CD4-positive, alpha-beta T cell treated with Interleukin-6 for 4 hours (primary cell): Measurements from ENCODE around the gene TRIM14.
"Not testable (repeated sequence)": the region's sequence is repeated elsewhere in the genome, so short reads cannot be mapped to it uniquely, and the experiment has no call there.

ENCODE experiments used
- DNase-seq: peaks from one replicate; pipeline ENCODE4 v3.0.0-alpha.2; 2020; ENCODE audit warnings: mixed read lengths

The TRIM14 gene

DNA sequence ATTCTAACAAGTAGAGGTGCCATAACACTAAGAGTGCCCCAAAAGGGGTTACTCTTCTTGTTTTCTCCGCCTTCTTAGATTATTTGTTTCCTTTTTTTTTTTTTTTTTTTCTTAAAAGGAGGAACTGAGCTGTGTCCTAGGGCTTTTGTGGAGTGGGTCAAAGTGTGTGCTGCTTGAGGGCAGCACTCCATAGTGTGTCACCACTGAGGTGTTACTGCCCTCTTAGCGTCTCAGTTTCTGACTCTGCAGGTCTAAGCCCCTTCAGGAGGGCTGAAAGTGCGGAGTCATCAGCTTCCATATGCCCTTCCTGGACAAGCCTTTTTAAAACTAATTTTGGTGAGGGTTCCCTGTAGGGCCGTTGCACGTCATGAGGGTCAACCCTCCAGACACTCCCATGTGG, 75.1 kb downstream of the TRIM14 start:
- no peak for DNase-seq

- no peak for DNase-seq
These were observed 78.8 kb downstream of the TRIM14 start for GRCh38 chr9:98040212-98040611.

DNA sequence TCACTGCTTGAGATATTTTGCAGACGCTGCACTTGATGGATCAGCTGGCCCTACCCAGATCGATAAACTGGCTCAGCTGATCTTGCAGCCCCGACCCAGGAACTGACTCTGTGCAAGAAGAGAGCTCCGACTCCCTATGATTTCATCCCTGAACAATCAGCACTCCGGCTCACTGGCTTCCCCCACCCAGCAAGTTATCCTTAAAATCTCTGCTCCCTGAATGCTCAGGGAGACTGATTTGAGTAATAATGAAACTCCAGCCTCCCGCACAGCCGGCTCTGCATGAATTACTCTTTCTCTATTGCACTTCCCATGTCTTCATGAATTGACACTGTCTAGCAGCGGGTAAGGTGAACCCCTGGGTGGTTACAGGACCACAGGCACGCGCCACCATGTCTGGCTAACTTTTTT, 79.4 kb downstream of the TRIM14 start:
- DNase-seq, result no peak

GRCh38 chr9:98038958-98039357, 80.1 kb downstream of the TRIM14 start:
- DNase-seq, result no peak

GRCh38 chr9:98037357-98037756, 81.7 kb downstream of the TRIM14 start:
- DNase-seq, result no peak

- DNase-seq, result peak; percentile 95
These were observed 84.2 kb downstream of the TRIM14 start for GRCh38 chr9:98034593-98035546.

- no peak for DNase-seq
These were observed 87.1 kb downstream of the TRIM14 start for GRCh38 chr9:98031935-98032334.

GRCh38 chr9:98031169-98031568, 87.9 kb downstream of the TRIM14 start:
- DNase-seq, result no peak

GRCh38 chr9:98024702-98025101, 94.3 kb downstream of the TRIM14 start:
- no peak for DNase-seq

GRCh38 chr9:98022447-98022846, 96.6 kb downstream of the TRIM14 start:
- no peak for DNase-seq

GRCh38 chr9:98021306-98022040, 97.5 kb downstream of the TRIM14 start:
- DNase-seq, result no peak

DNA sequence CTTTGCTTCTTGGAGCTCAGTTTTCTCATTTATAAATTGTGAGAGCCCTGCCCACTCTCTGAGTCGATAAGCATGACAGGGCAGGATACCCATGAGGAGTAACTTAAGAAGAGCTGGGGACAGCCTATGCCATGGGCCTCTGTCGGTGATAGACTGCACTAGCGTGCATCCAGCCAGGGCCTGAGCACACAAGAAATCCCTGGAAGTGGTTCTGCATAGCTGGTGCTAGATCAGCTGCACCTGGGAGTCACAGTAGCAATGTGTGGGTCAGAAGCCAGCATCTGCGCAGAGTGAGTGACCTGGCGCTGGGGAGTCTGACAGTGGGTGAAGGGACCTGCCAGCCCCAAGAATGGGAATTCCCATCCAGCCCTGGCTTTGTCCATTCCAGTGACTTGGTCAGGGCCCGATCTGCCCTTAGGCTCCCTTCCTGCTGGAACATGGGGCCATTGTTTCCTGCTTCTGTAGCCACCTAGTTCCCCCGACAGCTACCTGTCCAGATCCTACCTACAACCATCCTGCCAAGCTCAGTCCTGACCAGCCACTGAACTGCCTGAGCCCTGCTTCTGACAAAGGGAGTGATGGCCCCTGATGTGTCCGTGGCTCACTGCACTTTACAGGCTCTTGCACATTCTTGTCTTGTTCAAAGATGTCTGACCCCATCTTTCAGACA, 98.4 kb downstream of the TRIM14 start:
- DNase-seq, result no peak

DNA sequence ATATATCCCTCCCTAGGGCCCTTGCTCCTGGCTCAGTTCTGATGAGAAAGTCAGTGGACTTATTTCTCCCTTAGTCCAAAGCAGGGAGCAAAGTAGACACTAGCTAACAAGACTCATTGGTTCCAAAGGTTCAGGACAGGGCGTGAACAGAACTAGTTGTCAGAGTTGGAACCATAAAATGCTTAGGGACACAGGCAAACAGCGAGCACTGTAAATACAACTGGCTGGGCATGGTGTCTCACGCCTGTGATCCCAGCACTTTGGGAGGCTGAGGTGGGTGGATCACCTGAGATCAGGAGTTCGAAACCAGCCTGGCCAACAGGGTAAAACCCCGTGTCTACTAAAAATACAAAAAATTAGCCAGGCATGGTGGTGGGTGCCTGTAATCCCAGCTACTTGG, 99.2 kb downstream of the TRIM14 start:
- DNase-seq, result not testable (repeated sequence)
